OCI-LY1 (cell line): ENCODE measurements around the gene CTNNA1.

Source experiments
- H2AFZ ChIP-seq: fragments of 200-600 bp; sonication (generic), shearing (Covaris generic); 2 replicates; pipeline ENCODE4 v1.6.0; 2014; ENCODE audit warnings: antibody characterized with exemption, mild to moderate bottlenecking, low read length
- H3F3A ChIP-seq: fragments of 200-600 bp; sonication (generic), shearing (Covaris generic); 2 replicates; pipeline ENCODE4 v1.6.0; 2014; ENCODE audit warnings: mild to moderate bottlenecking, antibody characterized with exemption, low read length, moderate library complexity; ENCODE audit not compliant: insufficient read depth
- H3K27ac ChIP-seq: fragments of 200-600 bp; sonication (generic); 2 replicates; pipeline ENCODE4 v1.5.1; 2014; ENCODE audit warnings: low read length, mixed run types, mild to moderate bottlenecking, low read depth; ENCODE audit not compliant: poor library complexity, severe bottlenecking
- H3K27me3 ChIP-seq: fragments of 200-600 bp; sonication (generic); 2 replicates; pipeline ENCODE4 v1.6.0; 2014; ENCODE audit warnings: antibody characterized with exemption, mild to moderate bottlenecking, low read length, moderate library complexity; ENCODE audit not compliant: insufficient read depth
- H3K36me3 ChIP-seq: fragments of 200-600 bp; sonication (generic); 2 replicates; pipeline ENCODE4 v1.6.1; 2014; ENCODE audit warnings: mild to moderate bottlenecking, antibody characterized with exemption, low read length, moderate library complexity, mixed read lengths; ENCODE audit not compliant: insufficient read depth
- H3K4me1 ChIP-seq: fragments of 200-600 bp; sonication (generic); 2 replicates; pipeline ENCODE4 v1.5.1; 2014; ENCODE audit warnings: mild to moderate bottlenecking, low read length, moderate library complexity; ENCODE audit not compliant: insufficient read depth, severe bottlenecking
- H3K4me2 ChIP-seq: fragments of 200-600 bp; sonication (generic), shearing (Covaris generic); 2 replicates; pipeline ENCODE4 v1.6.1; 2014; ENCODE audit warnings: low read length
- H3K4me3 ChIP-seq: fragments of 200-600 bp; sonication (generic); 2 replicates; pipeline ENCODE4 v1.5.1; 2014; ENCODE audit warnings: low read length, low read depth, mild to moderate bottlenecking, mixed read lengths; ENCODE audit not compliant: poor library complexity, severe bottlenecking
- H3K79me2 ChIP-seq: fragments of 200-600 bp; shearing (Covaris generic); 2 replicates; pipeline ENCODE4 v1.6.1; 2016; ENCODE audit warnings: mixed run types, low read length, mixed read lengths; ENCODE audit not compliant: insufficient read depth
- H3K9ac ChIP-seq: fragments of 200-600 bp; sonication (generic), shearing (Covaris generic); 2 replicates; pipeline ENCODE4 v1.6.1; 2014; ENCODE audit warnings: mild to moderate bottlenecking, low read length, mixed read lengths
- H3K9me2 ChIP-seq: fragments of 200-600 bp; sonication (generic), shearing (Covaris generic); 2 replicates; pipeline ENCODE4 v1.6.1; 2014; ENCODE audit warnings: low read depth, mild to moderate bottlenecking, low read length, mixed read lengths
- H3K9me3 ChIP-seq: fragments of 200-600 bp; shearing (Covaris generic); 2 replicates; pipeline ENCODE4 v1.6.1; 2014; ENCODE audit warnings: low read length, mixed read lengths
- H4K20me1 ChIP-seq: fragments of 200-600 bp; sonication (generic), shearing (Covaris generic); 2 replicates; pipeline ENCODE4 v1.6.0; 2016; ENCODE audit warnings: mild to moderate bottlenecking, low read length; ENCODE audit not compliant: insufficient read depth
- EZH2 ChIP-seq: fragments of 200-600 bp; sonication (generic), shearing (Covaris generic); IDR thresholded peaks from 2 replicates; pipeline ENCODE4 v1.8.0; 2017; ENCODE audit warnings: borderline replicate concordance, mixed run types, mild to moderate bottlenecking, antibody characterized with exemption, low read length, moderate library complexity, mixed read lengths
- TF ChIP-seq, protein P1 (sequence below): fragments of 200-600 bp; sonication (generic), shearing (Covaris generic); IDR thresholded peaks from 2 replicates; pipeline ENCODE4 v1.5.1; 2017; ENCODE audit warnings: mild to moderate bottlenecking, antibody characterized with exemption, low read length, moderate library complexity, mixed read lengths

CTNNA1 gene

DNA sequence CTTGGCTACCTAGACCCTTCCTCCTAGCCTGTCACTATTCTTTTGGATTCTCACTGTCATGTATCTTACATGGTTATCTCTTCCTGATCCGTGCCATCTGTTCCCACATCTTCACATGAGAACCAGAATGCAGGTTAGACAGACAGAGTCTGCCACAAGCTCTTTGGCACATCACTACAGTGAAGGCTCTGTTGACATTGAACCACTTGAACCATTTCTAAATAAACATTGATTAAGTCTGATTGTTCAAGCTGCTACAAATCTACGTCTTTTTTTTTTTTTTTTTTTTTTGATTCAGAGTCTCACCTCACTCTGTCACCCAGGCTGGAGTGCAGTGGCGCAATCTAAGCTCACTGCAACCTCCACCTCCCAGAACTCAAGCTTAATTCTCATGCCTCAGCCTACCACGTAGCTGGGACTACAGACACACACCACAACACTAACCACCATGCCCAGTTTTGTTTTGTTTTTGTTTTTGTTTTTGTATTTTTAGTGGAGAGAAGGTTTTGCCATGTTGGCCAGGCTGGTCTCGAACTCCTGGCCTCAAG is 207.0 kb downstream of the CTNNA1 start:
- H3K79me2 ChIP-seq, result no peaks in the 10 kb centered on the region
- H3K27ac ChIP-seq, result no peak overlapping the region
- no peak overlapping the region for H3K9ac ChIP-seq
- no peaks in the 10 kb centered on the region for H3F3A ChIP-seq
- H4K20me1 ChIP-seq, result no peaks in the 10 kb centered on the region
- no peaks in the 10 kb centered on the region for H3K36me3 ChIP-seq
- no peaks in the 10 kb centered on the region for H3K9me3 ChIP-seq
- no peak overlapping the region for H2AFZ ChIP-seq
- H3K27me3 ChIP-seq, result no peaks in the 10 kb centered on the region
- H3K4me1 ChIP-seq, result no peaks in the 10 kb centered on the region
- no peak overlapping the region for H3K4me2 ChIP-seq
- H3K9me2 ChIP-seq, result no peaks in the 10 kb centered on the region
- TF ChIP-seq, protein P1, sequence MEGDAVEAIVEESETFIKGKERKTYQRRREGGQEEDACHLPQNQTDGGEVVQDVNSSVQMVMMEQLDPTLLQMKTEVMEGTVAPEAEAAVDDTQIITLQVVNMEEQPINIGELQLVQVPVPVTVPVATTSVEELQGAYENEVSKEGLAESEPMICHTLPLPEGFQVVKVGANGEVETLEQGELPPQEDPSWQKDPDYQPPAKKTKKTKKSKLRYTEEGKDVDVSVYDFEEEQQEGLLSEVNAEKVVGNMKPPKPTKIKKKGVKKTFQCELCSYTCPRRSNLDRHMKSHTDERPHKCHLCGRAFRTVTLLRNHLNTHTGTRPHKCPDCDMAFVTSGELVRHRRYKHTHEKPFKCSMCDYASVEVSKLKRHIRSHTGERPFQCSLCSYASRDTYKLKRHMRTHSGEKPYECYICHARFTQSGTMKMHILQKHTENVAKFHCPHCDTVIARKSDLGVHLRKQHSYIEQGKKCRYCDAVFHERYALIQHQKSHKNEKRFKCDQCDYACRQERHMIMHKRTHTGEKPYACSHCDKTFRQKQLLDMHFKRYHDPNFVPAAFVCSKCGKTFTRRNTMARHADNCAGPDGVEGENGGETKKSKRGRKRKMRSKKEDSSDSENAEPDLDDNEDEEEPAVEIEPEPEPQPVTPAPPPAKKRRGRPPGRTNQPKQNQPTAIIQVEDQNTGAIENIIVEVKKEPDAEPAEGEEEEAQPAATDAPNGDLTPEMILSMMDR, result no peak
- TF ChIP-seq EZH2, result no peak
- no peak overlapping the region for H3K4me3 ChIP-seq

DNA sequence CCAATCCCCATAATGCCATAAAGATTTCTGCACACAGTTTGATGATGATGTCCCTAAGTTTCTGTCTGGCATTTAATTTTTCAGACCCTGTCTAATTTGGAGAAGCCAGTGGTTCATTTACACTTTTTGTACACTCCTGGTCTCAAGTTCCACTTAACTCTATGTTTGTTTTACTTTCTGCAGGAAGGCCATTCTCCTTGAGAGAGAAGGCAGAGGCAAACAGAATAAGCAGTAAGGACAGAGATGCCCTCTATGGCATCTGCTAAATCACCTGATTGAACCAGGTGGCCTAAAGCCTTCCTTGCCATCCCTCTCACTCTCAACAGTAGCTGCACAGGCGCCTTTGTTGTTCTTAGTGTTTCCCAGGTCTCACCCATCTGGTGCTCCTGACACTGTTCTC is 208.0 kb downstream of the CTNNA1 start:
- no peak overlapping the region for H3K9ac ChIP-seq
- TF ChIP-seq EZH2, result no peak
- TF ChIP-seq, protein P1, result no peak
- no peak overlapping the region for H3K27ac ChIP-seq
- H3K36me3 ChIP-seq, result no peaks in the 10 kb centered on the region
- no peak overlapping the region for H3K4me3 ChIP-seq
- H3K4me2 ChIP-seq, result no peak overlapping the region
- no peak overlapping the region for H2AFZ ChIP-seq
- H3K27me3 ChIP-seq, result no peaks in the 10 kb centered on the region
- H3K9me3 ChIP-seq, result no peaks in the 10 kb centered on the region
- no peaks in the 10 kb centered on the region for H4K20me1 ChIP-seq
- no peaks in the 10 kb centered on the region for H3K4me1 ChIP-seq
- H3K9me2 ChIP-seq, result no peaks in the 10 kb centered on the region
- H3K79me2 ChIP-seq, result no peaks in the 10 kb centered on the region
- no peaks in the 10 kb centered on the region for H3F3A ChIP-seq

DNA sequence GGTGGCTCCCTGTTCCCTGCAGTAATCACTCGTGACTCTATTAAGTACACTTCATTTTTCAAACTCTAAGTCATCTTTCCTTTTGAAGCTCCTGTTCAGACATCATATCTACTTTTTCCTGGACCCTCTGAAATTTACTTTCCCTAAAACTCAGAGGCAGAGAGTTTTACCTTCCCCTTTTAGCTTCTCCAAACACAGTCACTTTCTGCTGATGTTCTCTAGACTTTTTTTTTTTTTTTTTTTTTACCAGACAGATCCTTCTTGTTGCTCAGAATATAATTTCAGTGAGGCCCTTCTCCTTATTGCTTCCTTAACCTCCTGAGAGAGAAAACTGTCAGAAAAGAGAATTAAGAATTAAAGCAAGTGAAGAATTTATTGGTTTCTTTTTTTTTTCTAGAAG is 208.5 kb downstream of the CTNNA1 start:
- H3K9me3 ChIP-seq, result no peaks in the 10 kb centered on the region
- H3F3A ChIP-seq, result no peaks in the 10 kb centered on the region
- H4K20me1 ChIP-seq, result no peaks in the 10 kb centered on the region
- no peak overlapping the region for H2AFZ ChIP-seq
- no peak overlapping the region for H3K4me3 ChIP-seq
- no peaks in the 10 kb centered on the region for H3K9me2 ChIP-seq
- no peaks in the 10 kb centered on the region for H3K36me3 ChIP-seq
- TF ChIP-seq, protein P1, result no peak
- TF ChIP-seq EZH2, result no peak
- H3K4me1 ChIP-seq, result no peaks in the 10 kb centered on the region
- no peaks in the 10 kb centered on the region for H3K79me2 ChIP-seq
- H3K4me2 ChIP-seq, result no peak overlapping the region
- no peak overlapping the region for H3K9ac ChIP-seq
- no peak overlapping the region for H3K27ac ChIP-seq
- no peaks in the 10 kb centered on the region for H3K27me3 ChIP-seq
